MM.1S (cell line): ENCODE measurements around the gene URB1.
"Not testable (repeated sequence)": the region's sequence is repeated elsewhere in the genome, so short reads cannot be mapped to it uniquely, and the experiment has no call there.

Experiments
- DNase-seq: peaks from one replicate; pipeline ENCODE4 v3.0.0-alpha.2; 2015
- H2AFZ ChIP-seq: fragments of 300-600 bp; sonication (generic); 2 replicates; pipeline ENCODE4 v1.6.0; 2016; ENCODE audit warnings: antibody characterized with exemption, low read length
- H3F3A ChIP-seq: fragments of 300-600 bp; sonication (generic); 2 replicates; pipeline ENCODE4 v1.6.1; 2016; ENCODE audit warnings: mild to moderate bottlenecking, antibody characterized with exemption, low read length, moderate library complexity, mixed read lengths; ENCODE audit not compliant: insufficient read depth
- H3K27ac ChIP-seq: fragments of 300-600 bp; sonication (generic); 2 replicates; pipeline ENCODE4 v1.5.1; 2016; ENCODE audit warnings: mild to moderate bottlenecking, low read length
- H3K27me3 ChIP-seq: fragments of 300-600 bp; sonication (generic); replicated peaks from 2 replicates; pipeline ENCODE4 v1.6.0; 2016; ENCODE audit warnings: low read length; ENCODE audit not compliant: insufficient read depth
- H3K36me3 ChIP-seq: fragments of 300-600 bp; sonication (generic); replicated peaks from 2 replicates; pipeline ENCODE4 v1.6.1; 2016; ENCODE audit warnings: mild to moderate bottlenecking, low read length, mixed read lengths; ENCODE audit not compliant: insufficient read depth
- H3K4me1 ChIP-seq: fragments of 300-600 bp; sonication (generic); 2 replicates; pipeline ENCODE4 v1.6.1; 2016; ENCODE audit warnings: low read length, mixed read lengths
- H3K4me2 ChIP-seq: fragments of 300-600 bp; sonication (generic); 2 replicates; pipeline ENCODE4 v1.6.0; 2016; ENCODE audit warnings: low read depth, low read length
- H3K4me3 ChIP-seq: fragments of 300-600 bp; sonication (generic); 2 replicates; pipeline ENCODE4 v1.5.1; 2016; ENCODE audit warnings: low read length, mixed read lengths
- H3K79me2 ChIP-seq: fragments of 300-600 bp; sonication (generic); 2 replicates; pipeline ENCODE4 v1.6.1; 2016; ENCODE audit warnings: mixed run types, low read length, mixed read lengths
- H3K9ac ChIP-seq: fragments of 300-600 bp; sonication (generic); 2 replicates; pipeline ENCODE4 v1.6.1; 2016; ENCODE audit warnings: low read length, mixed read lengths
- H3K9me2 ChIP-seq: fragments of 300-600 bp; sonication (generic); replicated peaks from 2 replicates; pipeline ENCODE4 v1.6.1; 2016; ENCODE audit warnings: mild to moderate bottlenecking, low read length, mixed read lengths; ENCODE audit not compliant: insufficient read depth
- H3K9me3 ChIP-seq: fragments of 300-600 bp; sonication (generic); replicated peaks from 2 replicates; pipeline ENCODE4 v1.6.1; 2016; ENCODE audit warnings: mild to moderate bottlenecking, low read length, mixed read lengths; ENCODE audit not compliant: insufficient read depth
- H4K20me1 ChIP-seq: fragments of 300-600 bp; sonication (generic); 2 replicates; pipeline ENCODE4 v1.6.1; 2016; ENCODE audit warnings: mild to moderate bottlenecking, low read length, moderate library complexity, mixed read lengths; ENCODE audit not compliant: insufficient read depth
- EZH2 ChIP-seq: fragments of 300-600 bp; sonication (generic); optimal IDR thresholded peaks from 2 replicates; pipeline ENCODE3; 2017; ENCODE audit warnings: low read depth, mild to moderate bottlenecking, antibody characterized with exemption, low read length, mixed read lengths
- EZH2phosphoT487 ChIP-seq: fragments of 300-600 bp; sonication (generic); IDR thresholded peaks from 2 replicates; pipeline ENCODE4 v1.6.1; 2018; ENCODE audit warnings: antibody characterized with exemption, low read length
- TF ChIP-seq, protein P1 (sequence below): fragments of 300-600 bp; sonication (generic); IDR thresholded peaks from 2 replicates; pipeline ENCODE4 v1.5.1; 2016; ENCODE audit warnings: antibody characterized with exemption, low read length, mixed read lengths

Gene URB1

DNA sequence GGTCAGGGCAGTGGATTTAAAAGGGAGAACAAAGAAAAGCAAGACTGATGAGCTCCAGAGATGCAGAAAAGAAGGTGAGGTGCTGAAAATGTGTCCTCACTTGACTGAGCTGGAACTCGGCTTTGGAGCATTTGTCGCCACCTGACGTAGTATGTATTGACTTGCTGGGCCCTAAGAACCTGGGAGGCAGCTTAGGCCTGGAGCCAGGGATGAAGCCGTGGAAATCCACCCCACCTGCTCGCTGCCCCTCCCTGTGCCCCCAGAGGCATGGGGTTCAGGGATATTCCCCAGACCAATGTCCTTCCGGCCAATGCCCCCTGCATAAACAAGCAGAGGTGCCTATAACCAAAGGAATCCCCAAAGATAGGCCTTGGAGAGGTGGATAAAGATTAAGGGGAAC lies 79.8 kb downstream of the URB1 start:
- H4K20me1 ChIP-seq = no peaks in the 10 kb centered on the region
- H3K4me1 ChIP-seq = no peaks in the 10 kb centered on the region
- no peaks in the 10 kb centered on the region for H3K9me3 ChIP-seq
- H2AFZ ChIP-seq = no peak overlapping the region
- H3K9me2 ChIP-seq = no peaks in the 10 kb centered on the region
- H3K36me3 ChIP-seq = peaks cover 14% of the 10 kb centered on the region; the same call in 1 of the 2 replicates
- H3K9ac ChIP-seq = no peak overlapping the region
- DNase-seq = no peak
- H3F3A ChIP-seq = no peaks in the 10 kb centered on the region
- no peak overlapping the region for H3K4me2 ChIP-seq
- H3K4me3 ChIP-seq = no peak overlapping the region
- TF ChIP-seq EZH2phosphoT487 (no peak), EZH2 (no peak)
- TF ChIP-seq, protein P1, sequence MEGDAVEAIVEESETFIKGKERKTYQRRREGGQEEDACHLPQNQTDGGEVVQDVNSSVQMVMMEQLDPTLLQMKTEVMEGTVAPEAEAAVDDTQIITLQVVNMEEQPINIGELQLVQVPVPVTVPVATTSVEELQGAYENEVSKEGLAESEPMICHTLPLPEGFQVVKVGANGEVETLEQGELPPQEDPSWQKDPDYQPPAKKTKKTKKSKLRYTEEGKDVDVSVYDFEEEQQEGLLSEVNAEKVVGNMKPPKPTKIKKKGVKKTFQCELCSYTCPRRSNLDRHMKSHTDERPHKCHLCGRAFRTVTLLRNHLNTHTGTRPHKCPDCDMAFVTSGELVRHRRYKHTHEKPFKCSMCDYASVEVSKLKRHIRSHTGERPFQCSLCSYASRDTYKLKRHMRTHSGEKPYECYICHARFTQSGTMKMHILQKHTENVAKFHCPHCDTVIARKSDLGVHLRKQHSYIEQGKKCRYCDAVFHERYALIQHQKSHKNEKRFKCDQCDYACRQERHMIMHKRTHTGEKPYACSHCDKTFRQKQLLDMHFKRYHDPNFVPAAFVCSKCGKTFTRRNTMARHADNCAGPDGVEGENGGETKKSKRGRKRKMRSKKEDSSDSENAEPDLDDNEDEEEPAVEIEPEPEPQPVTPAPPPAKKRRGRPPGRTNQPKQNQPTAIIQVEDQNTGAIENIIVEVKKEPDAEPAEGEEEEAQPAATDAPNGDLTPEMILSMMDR = no peak
- no peaks in the 10 kb centered on the region for H3K27me3 ChIP-seq
- H3K79me2 ChIP-seq = no peaks in the 10 kb centered on the region
- no peak overlapping the region for H3K27ac ChIP-seq

DNA sequence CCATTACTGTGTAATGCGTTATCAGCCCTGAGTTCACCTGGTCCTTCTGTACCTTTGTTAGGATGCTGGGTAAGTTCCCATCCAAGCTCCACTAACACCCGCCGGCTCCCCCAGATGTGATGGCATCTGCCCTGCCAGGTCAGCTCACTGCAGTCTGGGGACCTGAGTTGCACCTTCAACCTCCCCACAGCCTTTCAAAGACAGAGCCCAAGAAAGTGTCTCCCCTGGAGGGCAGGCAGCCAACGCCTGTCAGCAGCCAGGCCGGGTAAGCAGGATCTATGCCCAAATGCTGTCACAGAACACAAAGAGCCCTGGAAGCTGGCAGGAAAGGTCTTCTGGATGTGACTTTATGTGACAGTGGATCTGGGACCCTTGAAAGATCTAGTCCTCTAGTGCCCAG lies 80.5 kb downstream of the URB1 start:
- H2AFZ ChIP-seq = no peak overlapping the region
- no peak for DNase-seq

DNA sequence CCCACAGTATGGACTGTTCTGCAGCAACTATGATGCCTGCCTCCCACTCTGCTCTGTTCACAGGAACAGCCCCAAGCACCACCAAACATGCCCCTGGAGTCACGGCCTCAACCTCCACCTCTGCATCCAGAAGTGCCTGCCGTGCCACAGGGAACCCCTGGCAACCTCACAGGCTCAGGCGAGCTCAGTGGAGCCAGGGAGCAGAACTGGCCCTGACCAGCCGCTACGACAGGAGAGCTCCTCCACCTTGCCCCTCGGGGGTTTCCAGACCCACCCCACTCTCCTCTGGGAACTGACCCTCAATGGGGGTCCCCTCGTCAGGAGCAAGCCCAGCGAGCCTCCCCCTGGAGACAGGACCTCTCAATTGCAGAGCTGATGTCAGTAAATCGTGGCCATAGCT lies 81.2 kb downstream of the URB1 start:
- no peak for DNase-seq
- Histone ChIP-seq H3K36me3 (0 out of 2 replicates have a peak, but pooled peaks cover 4% of the 10 kb centered on the region), H3K9ac (no peak overlapping the region), H3K9me2 (no peaks in the 10 kb centered on the region), H2AFZ (no peak overlapping the region), H3K27me3 (no peaks in the 10 kb centered on the region), H3K9me3 (no peaks in the 10 kb centered on the region), H3K4me1 (no peaks in the 10 kb centered on the region), H3K4me2 (no peak overlapping the region), H3K79me2 (no peaks in the 10 kb centered on the region), H3F3A (no peaks in the 10 kb centered on the region), H3K27ac (no peak overlapping the region), H4K20me1 (no peaks in the 10 kb centered on the region), H3K4me3 (no peak overlapping the region)
- no peak for TF ChIP-seq EZH2
- TF ChIP-seq EZH2phosphoT487 = no peak
- TF ChIP-seq, protein P1 = no peak

More for the DNA sequence above, 80.5 kb downstream of the URB1 start:
- no peak for TF ChIP-seq EZH2
- no peak for TF ChIP-seq EZH2phosphoT487
- TF ChIP-seq, protein P1 = no peak
- no peak overlapping the region for H3K9ac ChIP-seq
- H3K36me3 ChIP-seq = peaks cover 9% of the 10 kb centered on the region; the same call in 1 of the 2 replicates
- no peaks in the 10 kb centered on the region for H4K20me1 ChIP-seq
- no peaks in the 10 kb centered on the region for H3K9me2 ChIP-seq
- no peak overlapping the region for H3K4me3 ChIP-seq
- no peaks in the 10 kb centered on the region for H3K4me1 ChIP-seq
- H3F3A ChIP-seq = no peaks in the 10 kb centered on the region
- no peaks in the 10 kb centered on the region for H3K9me3 ChIP-seq
- H3K27ac ChIP-seq = no peak overlapping the region
- no peaks in the 10 kb centered on the region for H3K79me2 ChIP-seq
- no peaks in the 10 kb centered on the region for H3K27me3 ChIP-seq
- H3K4me2 ChIP-seq = no peak overlapping the region

DNA sequence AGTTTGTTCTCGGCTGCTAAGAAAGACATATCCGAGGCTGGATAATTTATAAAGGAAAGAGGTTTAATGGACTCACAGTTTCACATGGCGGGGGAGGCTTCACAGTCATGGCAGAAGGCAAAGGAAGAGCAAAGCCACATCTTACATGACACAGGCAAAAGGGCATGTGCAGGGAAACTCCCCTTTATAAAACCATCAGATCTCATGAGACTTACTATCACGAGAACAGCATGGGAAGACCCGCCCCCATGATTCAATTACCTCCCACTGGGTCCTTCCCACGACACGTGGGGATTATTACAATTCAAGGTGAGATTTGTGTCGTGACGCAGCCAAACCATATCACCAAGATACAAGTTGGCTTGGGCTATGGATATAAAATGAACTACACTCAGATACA lies 81.8 kb downstream of the URB1 start:
- not testable (repeated sequence) for H4K20me1 ChIP-seq, H2AFZ ChIP-seq, H3K79me2 ChIP-seq, H3K27me3 ChIP-seq, H3K36me3 ChIP-seq, H3K27ac ChIP-seq, H3K9me3 ChIP-seq, DNase-seq, H3F3A ChIP-seq, H3K4me1 ChIP-seq, H3K4me3 ChIP-seq, H3K9ac ChIP-seq, H3K9me2 ChIP-seq, H3K4me2 ChIP-seq
